WTC11 (cell line): Measurements from ENCODE around the gene SCUBE1. TPM values are rescaled to one million over a fixed set of nuclear protein-coding genes. Genes with fewer than 3 reads are reported as not detected.

Experiments
- ATAC-seq: fragments of 200-7000 bp; cut with Tn5 transposase; 2 replicates; pipeline ENCODE4 v1.10.0; 2021; ENCODE audit warnings: mild to moderate bottlenecking, moderate library complexity
- CTCF ChIA-PET: fragments of 300-600 bp; sonication (Branson Sonifier 250); formaldehyde crosslinking; loops from one replicate; lab custom pipeline; 2021; ENCODE audit warnings: antibody characterized with exemption; lab: Charles Lee
- POLR2A ChIA-PET: fragments of 350-600 bp; sonication (Branson Sonifier 250); formaldehyde crosslinking; loops from one replicate; lab custom pipeline; 2021; ENCODE audit warnings: antibody characterized with exemption; lab: Charles Lee
- DNase-seq: peaks from one replicate; pipeline ENCODE4 v3.0.0; 2021; ENCODE audit warnings: low spot score
- H3K27ac Mint-ChIP-seq: 2 replicates; pipeline ENCODE4 v1.8.0; 2021; ENCODE audit warnings: mixed read lengths
- H3K27me3 Mint-ChIP-seq: 2 replicates; pipeline ENCODE4 v1.8.0; 2021; ENCODE audit warnings: low read depth, mild to moderate bottlenecking, moderate library complexity, mixed read lengths
- H3K36me3 Mint-ChIP-seq: 2 replicates; pipeline ENCODE4 v1.8.0; 2021; ENCODE audit warnings: mixed read lengths
- H3K4me1 Mint-ChIP-seq: 2 replicates; pipeline ENCODE4 v1.8.0; 2022; ENCODE audit warnings: mixed read lengths
- H3K4me3 Mint-ChIP-seq: 2 replicates; pipeline ENCODE4 v1.8.0; 2021; ENCODE audit warnings: mild to moderate bottlenecking, moderate library complexity, mixed read lengths
- H3K9me3 Mint-ChIP-seq: 2 replicates; pipeline ENCODE4 v1.8.0; 2021; ENCODE audit warnings: mixed read lengths
- CREB1 ChIP-seq: sonication (generic); formaldehyde crosslinking; IDR thresholded peaks from 2 replicates; pipeline ENCODE4 v1.8.0; 2023; ENCODE audit warnings: mild to moderate bottlenecking, missing genetic modification reagents
- CTCF ChIP-seq: fragments of 200-600 bp; IDR thresholded peaks from 2 replicates; pipeline ENCODE4 v1.8.0; 2022; ENCODE audit warnings: antibody characterized with exemption
- ERG ChIP-seq: fragments of 250-450 bp; sonication (Bioruptor Pico); IDR thresholded peaks from 2 replicates; pipeline ENCODE4 v1.8.0; 2021; ENCODE audit warnings: mild to moderate bottlenecking
- FOXK1 ChIP-seq: sonication (generic); formaldehyde crosslinking; IDR thresholded peaks from 2 replicates; pipeline ENCODE4 v1.8.0; 2022; ENCODE audit warnings: mild to moderate bottlenecking, moderate library complexity, missing genetic modification reagents
- GRHL2 ChIP-seq: fragments of 250-450 bp; sonication (Bioruptor Pico); IDR thresholded peaks from 2 replicates; pipeline ENCODE4 v1.8.0; 2022; ENCODE audit warnings: mild to moderate bottlenecking, moderate library complexity; ENCODE audit not compliant: insufficient replicate concordance, severe bottlenecking
- JAZF1 ChIP-seq: fragments of 250-450 bp; sonication (Bioruptor Pico); IDR thresholded peaks from 2 replicates; pipeline ENCODE4 v1.9.0; 2021; ENCODE audit warnings: moderate library complexity, mild to moderate bottlenecking, inconsistent platforms
- MXD4 ChIP-seq: fragments of 250-450 bp; sonication (Bioruptor Pico); IDR thresholded peaks from 2 replicates; pipeline ENCODE4 v1.8.0; 2021; ENCODE audit warnings: mild to moderate bottlenecking, moderate library complexity, borderline replicate concordance
- NR2C2 ChIP-seq: sonication (generic); formaldehyde crosslinking; IDR thresholded peaks from 2 replicates; pipeline ENCODE4 v1.8.0; 2022; ENCODE audit warnings: mild to moderate bottlenecking, missing genetic modification reagents
- USF2 ChIP-seq: sonication (generic); formaldehyde crosslinking; IDR thresholded peaks from 2 replicates; pipeline ENCODE4 v1.8.1; 2023; ENCODE audit warnings: mild to moderate bottlenecking, missing genetic modification reagents, moderate library complexity
- ZBTB21 ChIP-seq: sonication (generic); formaldehyde crosslinking; IDR thresholded peaks from 2 replicates; pipeline ENCODE4 v1.8.1; 2023; ENCODE audit warnings: mild to moderate bottlenecking, missing genetic modification reagents, borderline replicate concordance
- ZNF138 ChIP-seq: sonication (generic); formaldehyde crosslinking; conservative IDR thresholded peaks from 2 replicates; pipeline ENCODE4 v1.8.1; 2022; ENCODE audit warnings: mild to moderate bottlenecking, moderate library complexity, missing genetic modification reagents
- ZNF263 ChIP-seq: sonication (generic); formaldehyde crosslinking; IDR thresholded peaks from 2 replicates; pipeline ENCODE4 v1.8.1; 2022; ENCODE audit warnings: low read depth, mild to moderate bottlenecking, moderate library complexity, missing genetic modification reagents
- ZNF317 ChIP-seq: sonication (generic); formaldehyde crosslinking; IDR thresholded peaks from 2 replicates; pipeline ENCODE4 v1.8.1; 2023; ENCODE audit warnings: low read depth, mild to moderate bottlenecking, moderate library complexity, missing genetic modification reagents, borderline replicate concordance
- total RNA-seq: library from RNA; stranded (reverse); gene quantifications from 3 replicates; pipeline ENCODE4 v1.2.3, GENCODE V29; 2021
- TF ChIP-seq, protein P1 (sequence below): fragments of 250-450 bp; sonication (Bioruptor Pico); IDR thresholded peaks from 2 replicates; pipeline ENCODE4 v1.9.0; 2021; ENCODE audit warnings: mild to moderate bottlenecking, borderline replicate concordance
- TF ChIP-seq, protein P2 (sequence below): sonication (generic); formaldehyde crosslinking; IDR thresholded peaks from 2 replicates; pipeline ENCODE4 v1.8.0; 2022; ENCODE audit warnings: mild to moderate bottlenecking, missing genetic modification reagents

The SCUBE1 gene
- total RNA-seq, 1 experiment from 2014 or later: 6.9 TPM

DNA sequence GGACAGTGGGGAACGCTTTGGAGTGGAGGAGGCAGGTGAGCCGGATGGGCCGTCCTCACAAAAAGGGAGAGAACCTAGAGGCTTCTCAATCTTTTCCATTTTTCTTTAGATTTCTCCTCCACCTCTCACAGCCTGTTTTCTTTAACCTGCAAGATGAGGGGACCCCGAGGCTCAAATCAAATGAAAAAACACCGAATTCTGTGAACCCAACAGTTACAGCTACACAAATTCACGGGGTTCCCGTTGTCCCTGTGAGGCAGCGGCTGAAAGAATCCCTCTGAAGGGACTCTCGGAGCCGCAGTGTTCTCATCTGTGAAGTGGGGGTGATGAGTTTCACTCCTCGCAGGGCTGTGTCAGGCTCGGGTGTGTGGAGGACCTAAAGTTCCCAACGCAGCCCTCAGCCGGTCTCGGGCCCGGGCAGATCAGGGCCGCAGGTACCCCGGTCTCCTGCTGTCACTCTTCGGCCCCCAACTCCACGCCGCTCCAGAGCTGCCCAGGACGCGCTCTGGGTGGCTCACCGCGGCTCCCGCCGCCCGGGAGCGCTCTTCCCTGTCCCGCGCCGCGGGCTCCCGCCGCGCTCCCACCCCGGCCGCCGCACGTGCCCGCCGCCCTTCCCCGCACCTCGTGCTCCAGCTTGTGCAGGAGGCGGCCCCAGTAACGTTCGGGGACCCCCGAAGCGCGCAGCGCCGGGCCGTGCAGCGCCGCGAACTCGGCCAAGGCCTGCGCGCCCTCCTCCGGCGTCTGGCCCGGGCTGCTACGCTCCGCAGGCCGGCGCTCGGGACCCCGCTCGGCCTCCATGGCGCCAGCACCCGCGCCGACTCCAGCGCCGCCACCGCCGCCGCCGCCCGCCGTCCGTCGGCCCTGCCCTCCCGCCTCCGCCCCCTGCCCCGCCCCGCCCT lies 156.7 kb downstream of the SCUBE1 start, which contains the start of gene TTLL12 (continued):
- TF ChIP-seq, protein P1, sequence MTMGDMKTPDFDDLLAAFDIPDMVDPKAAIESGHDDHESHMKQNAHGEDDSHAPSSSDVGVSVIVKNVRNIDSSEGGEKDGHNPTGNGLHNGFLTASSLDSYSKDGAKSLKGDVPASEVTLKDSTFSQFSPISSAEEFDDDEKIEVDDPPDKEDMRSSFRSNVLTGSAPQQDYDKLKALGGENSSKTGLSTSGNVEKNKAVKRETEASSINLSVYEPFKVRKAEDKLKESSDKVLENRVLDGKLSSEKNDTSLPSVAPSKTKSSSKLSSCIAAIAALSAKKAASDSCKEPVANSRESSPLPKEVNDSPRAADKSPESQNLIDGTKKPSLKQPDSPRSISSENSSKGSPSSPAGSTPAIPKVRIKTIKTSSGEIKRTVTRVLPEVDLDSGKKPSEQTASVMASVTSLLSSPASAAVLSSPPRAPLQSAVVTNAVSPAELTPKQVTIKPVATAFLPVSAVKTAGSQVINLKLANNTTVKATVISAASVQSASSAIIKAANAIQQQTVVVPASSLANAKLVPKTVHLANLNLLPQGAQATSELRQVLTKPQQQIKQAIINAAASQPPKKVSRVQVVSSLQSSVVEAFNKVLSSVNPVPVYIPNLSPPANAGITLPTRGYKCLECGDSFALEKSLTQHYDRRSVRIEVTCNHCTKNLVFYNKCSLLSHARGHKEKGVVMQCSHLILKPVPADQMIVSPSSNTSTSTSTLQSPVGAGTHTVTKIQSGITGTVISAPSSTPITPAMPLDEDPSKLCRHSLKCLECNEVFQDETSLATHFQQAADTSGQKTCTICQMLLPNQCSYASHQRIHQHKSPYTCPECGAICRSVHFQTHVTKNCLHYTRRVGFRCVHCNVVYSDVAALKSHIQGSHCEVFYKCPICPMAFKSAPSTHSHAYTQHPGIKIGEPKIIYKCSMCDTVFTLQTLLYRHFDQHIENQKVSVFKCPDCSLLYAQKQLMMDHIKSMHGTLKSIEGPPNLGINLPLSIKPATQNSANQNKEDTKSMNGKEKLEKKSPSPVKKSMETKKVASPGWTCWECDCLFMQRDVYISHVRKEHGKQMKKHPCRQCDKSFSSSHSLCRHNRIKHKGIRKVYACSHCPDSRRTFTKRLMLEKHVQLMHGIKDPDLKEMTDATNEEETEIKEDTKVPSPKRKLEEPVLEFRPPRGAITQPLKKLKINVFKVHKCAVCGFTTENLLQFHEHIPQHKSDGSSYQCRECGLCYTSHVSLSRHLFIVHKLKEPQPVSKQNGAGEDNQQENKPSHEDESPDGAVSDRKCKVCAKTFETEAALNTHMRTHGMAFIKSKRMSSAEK (CRISPR knock-in tag): no peak

- peak; percentile 2; the same call in 1 of the 2 replicates for ATAC-seq
- H3K27me3 Mint-ChIP-seq: peaks cover 10% of the 10 kb centered on the region
- H3K27ac Mint-ChIP-seq: no peak overlapping the region
- peak overlapping the region; percentile 78 for H3K4me3 Mint-ChIP-seq
- ChIA-PET POLR2A (interaction anchor here (0.7 kb wide), 1 partner anchor 20 kb away, joined by 3 read pairs; no protein-coding TSS in a partner anchor), CTCF (interaction anchor here (0.6 to 4.9 kb wide), 8 partner anchors 10 to 211 kb away, joined by 3 to 85 read pairs (median 4); no protein-coding TSS in a partner anchor)
- peaks cover 10% of the 10 kb centered on the region for H3K36me3 Mint-ChIP-seq
- TF ChIP-seq, protein P1 (CRISPR knock-in tag): no peak
- TF ChIP-seq USF2 (CRISPR knock-in tag) (no peak), FOXK1 (CRISPR knock-in tag) (no peak), ERG (no peak), ZNF138 (CRISPR knock-in tag) (no peak), CREB1 (no peak), JAZF1 (CRISPR knock-in tag) (no peak)
- peaks cover 24% of the 10 kb centered on the region for H3K4me1 Mint-ChIP-seq
- DNase-seq: no peak
- H3K9me3 Mint-ChIP-seq: no peaks in the 10 kb centered on the region
Measured at GRCh38 chr22:43185860-43186261, 157.3 kb downstream of the SCUBE1 start.

GRCh38 chr22:43183496-43184277 lies 159.5 kb downstream of the SCUBE1 start:
- Mint-ChIP-seq H3K4me3 (peak overlapping the region; percentile 49), H3K27me3 (no peaks in the 10 kb centered on the region; the same call in 1 of the 2 replicates), H3K36me3 (peaks cover 31% of the 10 kb centered on the region), H3K4me1 (peaks cover 18% of the 10 kb centered on the region), H3K27ac (peak overlapping the region; percentile 76; the same call in 1 of the 2 replicates), H3K9me3 (no peaks in the 10 kb centered on the region)
- TF ChIP-seq CTCF (no peak), ZNF263 (CRISPR knock-in tag) (no peak), ZBTB21 (CRISPR knock-in tag) (no peak), GRHL2 (CRISPR knock-in tag) (no peak), NR2C2 (CRISPR knock-in tag) (no peak), ZNF317 (CRISPR knock-in tag) (no peak), MXD4 (CRISPR knock-in tag) (no peak)
- TF ChIP-seq, protein P2, sequence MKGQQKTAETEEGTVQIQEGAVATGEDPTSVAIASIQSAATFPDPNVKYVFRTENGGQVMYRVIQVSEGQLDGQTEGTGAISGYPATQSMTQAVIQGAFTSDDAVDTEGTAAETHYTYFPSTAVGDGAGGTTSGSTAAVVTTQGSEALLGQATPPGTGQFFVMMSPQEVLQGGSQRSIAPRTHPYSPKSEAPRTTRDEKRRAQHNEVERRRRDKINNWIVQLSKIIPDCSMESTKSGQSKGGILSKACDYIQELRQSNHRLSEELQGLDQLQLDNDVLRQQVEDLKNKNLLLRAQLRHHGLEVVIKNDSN (CRISPR knock-in tag): no peak
- ChIA-PET POLR2A (interaction anchor here (0.6 kb wide), 1 partner anchor 172 kb away, joined by 4 read pairs; no protein-coding TSS in a partner anchor), CTCF (interaction anchor here (1.4 to 4.9 kb wide), 2 partner anchors 43 to 45 kb away, joined by 5 to 85 read pairs; no protein-coding TSS in a partner anchor)
- DNase-seq: no peak
- no peak for ATAC-seq
